Astrocyte of the spinal cord (primary cell): ENCODE measurements around the gene NUDT2.
"Not testable (repeated sequence)": the region's sequence is repeated elsewhere in the genome, so short reads cannot be mapped to it uniquely, and the experiment has no call there.

Experiments
- DNase-seq: peaks from one replicate; pipeline ENCODE4 v3.0.0; 2011; ENCODE audit warnings: low read depth, low spot score
- H3K4me3 ChIP-seq: 2 replicates; pipeline ENCODE4 v1.5.1; 2011; ENCODE audit warnings: low read depth, mild to moderate bottlenecking, low read length, moderate library complexity
- in situ Hi-C: cut with HindIII; loops from 2 replicates; pipeline ENCODE4 v1.10.0; 2017; ENCODE audit warnings: low sequenced_read_pairs
- TF ChIP-seq, protein P1 (sequence below): IDR thresholded peaks from 2 replicates; pipeline ENCODE4 v1.5.1; 2012; ENCODE audit warnings: low read depth, mild to moderate bottlenecking, low read length, inconsistent platforms

Gene NUDT2

DNA sequence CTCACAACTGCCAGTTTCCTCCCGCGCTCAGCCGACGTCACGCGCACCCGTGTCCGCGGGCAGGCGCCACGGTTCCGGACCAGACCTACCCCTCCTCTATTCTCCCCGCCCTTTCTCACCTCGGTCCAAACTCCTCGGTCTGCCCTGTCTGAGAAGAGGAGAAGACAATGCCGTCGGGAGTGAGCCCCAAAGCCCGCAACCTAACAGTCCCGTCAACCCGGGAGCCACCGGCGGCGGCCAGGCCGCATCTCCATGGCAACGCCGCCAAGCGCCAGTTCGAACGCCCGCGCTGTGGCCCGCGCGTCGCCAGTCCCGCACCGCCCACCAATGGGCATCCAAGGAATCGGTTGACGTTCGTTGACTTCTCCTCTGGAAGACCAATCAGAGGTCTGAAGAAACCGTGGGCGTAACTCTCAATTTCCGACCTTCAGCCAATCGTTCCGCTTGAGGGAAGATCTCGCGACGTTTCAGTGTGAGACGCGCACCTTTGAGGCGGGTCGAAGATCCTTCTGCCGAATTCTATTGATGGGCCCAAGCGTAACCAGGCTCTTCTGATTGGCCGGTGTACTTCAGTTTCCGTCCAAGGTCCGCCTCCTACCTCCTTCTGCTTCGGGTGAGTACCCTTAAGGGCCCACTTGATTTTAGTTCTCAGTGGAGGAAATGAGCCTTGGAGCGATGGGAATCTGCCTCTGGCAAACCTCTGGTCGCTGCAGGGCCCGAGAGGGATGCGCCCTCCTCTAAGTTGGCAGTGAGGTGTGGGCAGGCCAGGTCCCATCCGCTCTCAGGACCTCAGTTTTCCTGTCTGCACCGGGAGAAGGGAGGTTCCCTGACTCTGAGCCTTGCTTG lies at the start of gene NUDT2, which contains the start of gene KIF24:
NUDT2 (plus strand) TSS at position 583 of the 846 bp plus-strand sequence. CDS start 9,471 bp downstream, outside the sequence.
KIF24 (minus strand) TSS at position 282 of the 846 bp plus-strand sequence. CDS start 17,922 bp downstream, outside the sequence.
- TF ChIP-seq, protein P1, sequence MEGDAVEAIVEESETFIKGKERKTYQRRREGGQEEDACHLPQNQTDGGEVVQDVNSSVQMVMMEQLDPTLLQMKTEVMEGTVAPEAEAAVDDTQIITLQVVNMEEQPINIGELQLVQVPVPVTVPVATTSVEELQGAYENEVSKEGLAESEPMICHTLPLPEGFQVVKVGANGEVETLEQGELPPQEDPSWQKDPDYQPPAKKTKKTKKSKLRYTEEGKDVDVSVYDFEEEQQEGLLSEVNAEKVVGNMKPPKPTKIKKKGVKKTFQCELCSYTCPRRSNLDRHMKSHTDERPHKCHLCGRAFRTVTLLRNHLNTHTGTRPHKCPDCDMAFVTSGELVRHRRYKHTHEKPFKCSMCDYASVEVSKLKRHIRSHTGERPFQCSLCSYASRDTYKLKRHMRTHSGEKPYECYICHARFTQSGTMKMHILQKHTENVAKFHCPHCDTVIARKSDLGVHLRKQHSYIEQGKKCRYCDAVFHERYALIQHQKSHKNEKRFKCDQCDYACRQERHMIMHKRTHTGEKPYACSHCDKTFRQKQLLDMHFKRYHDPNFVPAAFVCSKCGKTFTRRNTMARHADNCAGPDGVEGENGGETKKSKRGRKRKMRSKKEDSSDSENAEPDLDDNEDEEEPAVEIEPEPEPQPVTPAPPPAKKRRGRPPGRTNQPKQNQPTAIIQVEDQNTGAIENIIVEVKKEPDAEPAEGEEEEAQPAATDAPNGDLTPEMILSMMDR, result no peak
- peak within 1 kb of the TSS; percentile 82 for H3K4me3 ChIP-seq
- DNase-seq, result peak; percentile 100
- in situ Hi-C loops, result no loop called here

DNA sequence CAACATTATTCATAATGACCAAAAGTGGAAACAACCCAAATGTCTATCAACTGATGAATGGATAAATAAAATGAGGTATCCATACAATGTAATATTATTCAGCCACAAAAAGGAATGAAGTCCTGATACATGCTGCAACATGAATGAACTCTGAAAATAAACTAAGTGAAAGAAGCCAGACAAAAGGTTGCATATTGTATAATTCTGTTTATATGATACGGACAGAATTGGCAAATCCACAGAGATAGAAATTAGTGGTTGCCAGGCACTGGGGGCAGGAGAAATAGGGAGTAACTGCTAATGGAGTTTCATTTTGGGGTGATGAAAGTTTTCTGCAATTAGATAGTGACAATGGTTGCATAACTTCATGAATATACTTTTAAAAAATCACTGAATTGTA lies 47.3 kb upstream of the NUDT2 start:
- H3K4me3 ChIP-seq, result no peak overlapping the region
- in situ Hi-C loops, result no loop called here
- no peak for DNase-seq
- TF ChIP-seq, protein P1, result no peak

GRCh38 chr9:34289159-34289558 lies 40.2 kb upstream of the NUDT2 start:
- in situ Hi-C loops, result no loop called here
- no peak for DNase-seq
- H3K4me3 ChIP-seq, result no peak overlapping the region
- TF ChIP-seq, protein P1, result no peak

DNA sequence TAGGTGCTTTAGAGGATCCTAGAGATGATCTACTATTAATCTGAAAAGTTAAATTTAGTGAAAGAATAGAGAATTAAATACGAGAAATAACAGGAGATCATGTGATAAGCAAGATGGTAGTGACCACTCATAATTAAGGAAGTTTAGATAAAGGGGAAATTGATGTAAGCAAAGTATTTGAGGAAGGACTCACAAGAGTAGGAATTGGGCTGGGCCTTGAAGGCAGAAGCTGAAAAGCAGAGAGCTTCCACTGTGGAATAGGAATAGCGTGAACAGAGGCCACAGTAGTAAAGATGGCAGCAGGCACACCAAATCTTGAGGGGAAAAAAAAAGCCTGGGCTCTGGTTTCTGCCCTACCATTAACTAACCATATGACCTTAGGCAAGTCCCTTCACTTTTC lies 38.3 kb upstream of the NUDT2 start:
- TF ChIP-seq, protein P1, result no peak
- DNase-seq, result no peak
- no peak overlapping the region for H3K4me3 ChIP-seq
- in situ Hi-C loops, result no loop called here

- TF ChIP-seq, protein P1, result no peak
- DNase-seq, result no peak
- no peak overlapping the region for H3K4me3 ChIP-seq
- in situ Hi-C loops, result no loop called here
These were observed 37.9 kb upstream of the NUDT2 start for GRCh38 chr9:34291423-34291822.

DNA sequence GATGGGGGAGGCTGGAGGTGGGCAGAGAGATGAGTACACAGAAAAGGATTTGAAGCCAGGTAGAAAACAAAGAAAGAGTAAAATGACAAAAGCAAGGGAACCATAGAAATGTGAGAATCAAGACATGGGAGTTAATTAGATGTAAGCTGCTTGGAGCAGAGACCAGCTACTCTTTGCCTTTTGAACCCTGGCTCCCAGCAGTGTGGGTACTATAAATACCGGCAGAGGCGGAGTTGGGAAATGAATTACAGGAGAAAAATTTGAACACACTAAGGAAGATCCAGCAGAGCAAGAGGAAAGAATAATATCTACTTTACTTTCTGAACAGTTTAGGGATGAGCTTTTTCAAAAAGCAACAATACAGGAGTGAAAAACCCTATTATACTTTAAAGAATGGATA lies 36.8 kb upstream of the NUDT2 start:
- in situ Hi-C loops, result no loop called here
- H3K4me3 ChIP-seq, result no peak overlapping the region
- no peak for DNase-seq
- TF ChIP-seq, protein P1, result no peak

DNA sequence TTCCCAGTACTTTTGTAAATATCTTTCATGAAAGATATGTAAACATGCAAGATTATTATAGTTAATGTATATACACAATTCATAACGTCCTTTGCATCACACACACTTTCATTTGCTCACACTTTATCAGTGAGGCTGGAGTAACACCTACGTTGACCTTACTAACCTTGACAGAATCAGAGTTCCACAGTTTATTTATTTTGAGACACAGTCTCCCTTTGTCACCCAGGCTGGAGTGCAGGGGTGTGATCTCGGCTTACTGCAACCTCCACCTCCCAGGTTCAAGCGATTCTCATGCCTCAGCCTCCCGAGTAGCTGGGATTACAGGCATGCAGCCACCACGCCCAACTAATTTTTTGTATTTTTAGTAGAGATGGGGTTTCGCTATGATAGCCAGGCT lies 28.3 kb upstream of the NUDT2 start:
- DNase-seq, H3K4me3 ChIP-seq, in situ Hi-C loops: not testable (repeated sequence)

GRCh38 chr9:34308316-34308715 lies 21.1 kb upstream of the NUDT2 start:
- in situ Hi-C loops, DNase-seq, H3K4me3 ChIP-seq: not testable (repeated sequence)
